Activated CD8-positive, alpha-beta memory T cell treated with anti-CD3 and anti-CD28 coated beads, Interleukin-2, amount 50 U/mL, for 24 hours (primary cell): ENCODE results near the gene UCP2.
"Not testable (repeated sequence)": the region's sequence is repeated elsewhere in the genome, so short reads cannot be mapped to it uniquely, and the experiment has no call there.

Source experiments
- DNase-seq: peaks from one replicate; pipeline ENCODE4 v3.0.0-alpha.2; 2020; ENCODE audit errors: extremely low read depth

The UCP2 gene

GRCh38 chr11:73942010-73942409 is 40.6 kb downstream of the UCP2 start:
- DNase-seq: no peak

DNA sequence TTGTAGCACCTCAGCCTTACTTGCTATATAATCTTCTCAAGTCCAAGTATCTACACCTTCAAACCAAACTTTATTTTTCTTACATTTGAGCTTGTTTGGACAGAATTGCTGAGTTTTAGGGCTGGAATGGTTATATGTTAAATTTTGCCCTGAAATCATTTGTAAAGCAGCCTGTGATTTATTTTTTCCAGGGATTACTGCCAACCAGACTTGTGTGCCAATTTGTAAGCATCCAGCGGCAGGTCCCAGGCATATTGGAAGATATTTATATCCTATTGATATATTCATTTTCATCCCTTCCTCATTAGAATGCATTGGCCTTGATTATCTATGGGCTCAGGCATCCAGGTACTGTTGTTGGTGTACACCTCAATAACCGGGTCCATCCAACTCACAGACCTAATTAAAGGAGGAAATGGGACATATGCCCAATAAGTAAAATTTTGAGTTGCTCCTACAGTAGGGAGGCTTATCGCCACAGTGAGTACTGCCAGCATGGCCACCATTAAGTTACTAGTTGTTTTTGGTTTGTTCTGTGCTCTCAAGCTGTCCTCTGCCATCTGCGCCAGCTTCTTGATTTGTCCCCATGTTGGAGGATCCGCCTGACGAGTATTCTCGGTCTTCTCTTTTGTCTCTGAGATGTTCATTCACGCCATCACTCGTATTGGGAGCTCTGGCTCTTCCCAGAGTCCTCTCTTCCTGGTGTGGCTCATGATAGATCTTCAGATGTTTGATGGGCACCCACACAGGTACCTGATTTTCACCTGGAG is 41.7 kb downstream of the UCP2 start:
- DNase-seq: no peak

DNA sequence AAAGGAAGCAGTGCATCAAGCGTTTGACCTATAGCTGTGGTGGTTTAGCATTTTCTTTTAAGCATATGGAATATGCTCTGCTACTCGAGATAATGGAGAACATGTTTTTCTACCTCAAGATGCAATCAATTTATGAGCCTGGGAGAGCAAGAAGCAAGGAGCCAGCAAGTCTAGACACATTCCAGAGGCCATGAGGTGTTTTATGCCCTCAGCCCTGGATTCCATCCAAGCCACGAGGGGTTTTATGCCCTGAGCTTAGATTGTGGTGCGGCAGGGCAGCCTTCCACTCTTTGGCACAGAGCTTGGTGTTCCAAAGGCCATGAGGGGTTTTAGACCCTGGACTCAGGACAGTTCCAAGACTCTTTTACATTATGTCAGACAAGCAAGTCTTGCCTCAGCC is 43.5 kb downstream of the UCP2 start:
- DNase-seq: no peak

- DNase-seq: not testable (repeated sequence)
These were observed 46.6 kb downstream of the UCP2 start for GRCh38 chr11:73936047-73936446.

- no peak for DNase-seq
These were observed 49.9 kb downstream of the UCP2 start for GRCh38 chr11:73932781-73933180.

GRCh38 chr11:73931951-73932350 is 50.7 kb downstream of the UCP2 start:
- no peak for DNase-seq

- DNase-seq: no peak
These were observed 51.5 kb downstream of the UCP2 start for GRCh38 chr11:73931039-73931645.

DNA sequence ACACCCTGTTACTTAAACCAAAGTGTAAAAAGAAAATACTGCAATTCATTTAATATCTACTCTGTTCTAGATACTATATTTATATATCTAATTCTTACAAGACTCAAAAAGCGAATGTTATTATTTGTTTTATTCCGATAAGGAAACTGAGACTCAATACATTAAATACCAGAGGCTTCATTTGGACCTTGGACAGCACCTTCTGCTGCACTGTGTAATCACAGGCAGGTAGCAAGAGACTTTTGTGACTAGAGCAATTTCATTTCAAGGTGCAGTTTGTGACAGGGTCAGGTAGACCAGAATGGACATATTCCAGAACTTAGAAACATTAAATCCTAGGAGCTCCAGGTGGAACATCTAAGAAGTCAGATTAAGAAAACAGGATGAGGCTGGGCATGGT is 53.3 kb downstream of the UCP2 start:
- DNase-seq: no peak
